Measurements from ENCODE around the gene TSHZ3. TPM values are rescaled to one million over a fixed set of nuclear protein-coding genes. Genes with fewer than 3 reads are reported as not detected.

TSHZ3 gene
- total RNA-seq, 1 experiment from 2014 or later = 0.05 TPM

DNA sequence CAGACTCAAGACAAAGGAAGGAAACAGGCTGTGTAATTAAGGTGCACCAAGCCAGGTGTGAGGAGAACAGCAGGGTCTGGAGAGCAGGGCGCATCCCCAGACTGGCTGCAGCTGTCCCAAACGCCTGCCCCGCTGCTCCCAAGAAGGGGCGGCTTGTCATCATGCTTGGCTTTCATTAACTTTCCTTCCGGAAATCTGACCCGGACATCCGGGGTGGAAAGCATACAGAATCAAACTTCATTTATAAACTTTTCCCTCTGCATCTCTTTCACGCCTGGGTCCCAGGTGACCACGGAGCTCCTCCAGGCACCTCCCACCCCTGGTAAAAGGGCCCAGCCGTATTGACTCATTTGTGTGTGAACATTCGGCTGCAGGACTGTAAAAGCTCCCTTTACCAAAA is 31.7 kb downstream of the TSHZ3 start:
- Histone ChIP-seq H3K36me3 (ENCODE audit: control insufficient read depth in 1 of 2, insufficient read depth in 2 of 2, low read length in 2 of 2) (no peaks in the 10 kb centered on the region), H2AFZ (ENCODE audit: low read depth, low read length, poor library complexity, severe bottlenecking) (no peak overlapping the region), H3K27me3 (ENCODE audit: insufficient read depth, low read length) (no peaks in the 10 kb centered on the region), H3K9ac (ENCODE audit: low read length) (no peak overlapping the region), H3K4me3 (replicated peaks in 1 of 2; ENCODE audit: low read depth in 1 of 2, low read length in 2 of 2) (no peak overlapping the region), H3K27ac (ENCODE audit: low read depth, low read length) (no peak overlapping the region), H3K9me3 (ENCODE audit: control insufficient read depth in 1 of 2, insufficient read depth in 1 of 2, low read depth in 1 of 2, low read length in 2 of 2) (peaks cover 9 to 34% of the 10 kb centered on the region in 2 experiments; a peak in 3 of 4 replicates), H3K4me1 (ENCODE audit: control insufficient read depth in 1 of 2, insufficient read depth in 2 of 2, low read length in 2 of 2) (no peaks in the 10 kb centered on the region), H4K20me1 (ENCODE audit: insufficient read depth) (no peaks in the 10 kb centered on the region), H3K79me2 (ENCODE audit: insufficient read depth, low read length) (no peaks in the 10 kb centered on the region), H3K4me2 (ENCODE audit: low read length) (no peak overlapping the region), H3K9me2 (ENCODE audit: insufficient read depth) (no peaks in the 10 kb centered on the region)
- RAD21 ChIA-PET (ENCODE audit: low non-redundant PET in 1 of 2, low total read pairs in 2 of 2, uncharacterized antibody in 2 of 2, unreplicated experiment in 2 of 2) = no interaction called here
- BruUV-seq (replicated peaks) = no TSS peak
- no peak for TF ChIP-seq RAD21 (IDR thresholded peaks at IDR 0.05; ENCODE audit: low read depth)
- TF ChIP-seq, protein P1, sequence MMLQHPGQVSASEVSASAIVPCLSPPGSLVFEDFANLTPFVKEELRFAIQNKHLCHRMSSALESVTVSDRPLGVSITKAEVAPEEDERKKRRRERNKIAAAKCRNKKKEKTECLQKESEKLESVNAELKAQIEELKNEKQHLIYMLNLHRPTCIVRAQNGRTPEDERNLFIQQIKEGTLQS (IDR thresholded peaks at IDR 0.05) = no peak
- TF ChIP-seq, protein P2, sequence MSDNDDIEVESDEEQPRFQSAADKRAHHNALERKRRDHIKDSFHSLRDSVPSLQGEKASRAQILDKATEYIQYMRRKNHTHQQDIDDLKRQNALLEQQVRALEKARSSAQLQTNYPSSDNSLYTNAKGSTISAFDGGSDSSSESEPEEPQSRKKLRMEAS (IDR thresholded peaks at IDR 0.05) = no peak
- TF ChIP-seq, protein P3, sequence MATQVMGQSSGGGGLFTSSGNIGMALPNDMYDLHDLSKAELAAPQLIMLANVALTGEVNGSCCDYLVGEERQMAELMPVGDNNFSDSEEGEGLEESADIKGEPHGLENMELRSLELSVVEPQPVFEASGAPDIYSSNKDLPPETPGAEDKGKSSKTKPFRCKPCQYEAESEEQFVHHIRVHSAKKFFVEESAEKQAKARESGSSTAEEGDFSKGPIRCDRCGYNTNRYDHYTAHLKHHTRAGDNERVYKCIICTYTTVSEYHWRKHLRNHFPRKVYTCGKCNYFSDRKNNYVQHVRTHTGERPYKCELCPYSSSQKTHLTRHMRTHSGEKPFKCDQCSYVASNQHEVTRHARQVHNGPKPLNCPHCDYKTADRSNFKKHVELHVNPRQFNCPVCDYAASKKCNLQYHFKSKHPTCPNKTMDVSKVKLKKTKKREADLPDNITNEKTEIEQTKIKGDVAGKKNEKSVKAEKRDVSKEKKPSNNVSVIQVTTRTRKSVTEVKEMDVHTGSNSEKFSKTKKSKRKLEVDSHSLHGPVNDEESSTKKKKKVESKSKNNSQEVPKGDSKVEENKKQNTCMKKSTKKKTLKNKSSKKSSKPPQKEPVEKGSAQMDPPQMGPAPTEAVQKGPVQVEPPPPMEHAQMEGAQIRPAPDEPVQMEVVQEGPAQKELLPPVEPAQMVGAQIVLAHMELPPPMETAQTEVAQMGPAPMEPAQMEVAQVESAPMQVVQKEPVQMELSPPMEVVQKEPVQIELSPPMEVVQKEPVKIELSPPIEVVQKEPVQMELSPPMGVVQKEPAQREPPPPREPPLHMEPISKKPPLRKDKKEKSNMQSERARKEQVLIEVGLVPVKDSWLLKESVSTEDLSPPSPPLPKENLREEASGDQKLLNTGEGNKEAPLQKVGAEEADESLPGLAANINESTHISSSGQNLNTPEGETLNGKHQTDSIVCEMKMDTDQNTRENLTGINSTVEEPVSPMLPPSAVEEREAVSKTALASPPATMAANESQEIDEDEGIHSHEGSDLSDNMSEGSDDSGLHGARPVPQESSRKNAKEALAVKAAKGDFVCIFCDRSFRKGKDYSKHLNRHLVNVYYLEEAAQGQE (IDR thresholded peaks at IDR 0.05; ENCODE audit: low read depth) = no peak
- TF ChIP-seq JUND (IDR thresholded peaks at IDR 0.05) = no peak
- no peak for TF ChIP-seq SRF (IDR thresholded peaks at IDR 0.05; ENCODE audit: low read depth)
- no peak for TF ChIP-seq FOSL1 (IDR thresholded peaks at IDR 0.05; ENCODE audit: low read depth)
- TF ChIP-seq, protein P4, sequence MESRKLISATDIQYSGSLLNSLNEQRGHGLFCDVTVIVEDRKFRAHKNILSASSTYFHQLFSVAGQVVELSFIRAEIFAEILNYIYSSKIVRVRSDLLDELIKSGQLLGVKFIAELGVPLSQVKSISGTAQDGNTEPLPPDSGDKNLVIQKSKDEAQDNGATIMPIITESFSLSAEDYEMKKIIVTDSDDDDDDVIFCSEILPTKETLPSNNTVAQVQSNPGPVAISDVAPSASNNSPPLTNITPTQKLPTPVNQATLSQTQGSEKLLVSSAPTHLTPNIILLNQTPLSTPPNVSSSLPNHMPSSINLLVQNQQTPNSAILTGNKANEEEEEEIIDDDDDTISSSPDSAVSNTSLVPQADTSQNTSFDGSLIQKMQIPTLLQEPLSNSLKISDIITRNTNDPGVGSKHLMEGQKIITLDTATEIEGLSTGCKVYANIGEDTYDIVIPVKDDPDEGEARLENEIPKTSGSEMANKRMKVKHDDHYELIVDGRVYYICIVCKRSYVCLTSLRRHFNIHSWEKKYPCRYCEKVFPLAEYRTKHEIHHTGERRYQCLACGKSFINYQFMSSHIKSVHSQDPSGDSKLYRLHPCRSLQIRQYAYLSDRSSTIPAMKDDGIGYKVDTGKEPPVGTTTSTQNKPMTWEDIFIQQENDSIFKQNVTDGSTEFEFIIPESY (IDR thresholded peaks at IDR 0.05; ENCODE audit: extremely low read depth, insufficient replicate concordance, low read length) = no peak
- no peak for TF ChIP-seq ZNF274 (IDR thresholded peaks at IDR 0.05; ENCODE audit: low read depth, low read length)
- no peak for TF ChIP-seq CEBPB (IDR thresholded peaks at IDR 0.05; ENCODE audit: low read depth)
- TF ChIP-seq ELF1 (IDR thresholded peaks at IDR 0.05; ENCODE audit: borderline replicate concordance, low read depth) = no peak
- no peak for TF ChIP-seq POLR2A (IDR thresholded peaks at IDR 0.05; ENCODE audit: borderline replicate concordance, extremely low read depth, insufficient read depth, insufficient read length)
- no peak for TF ChIP-seq ZFX (IDR thresholded peaks at IDR 0.05)
- TF ChIP-seq EZH2 (IDR thresholded peaks at IDR 0.05) = no peak
- CTCF ChIA-PET = no interaction called here
- intact Hi-C loops (cut with micrococcal nuclease) = no loop called here
- POLR2A ChIA-PET = no interaction called here
- DNase-seq (ENCODE audit: low read depth, low spot score) (no peak), ATAC-seq (no peak)

All from HCT116 (cell line).